ENCODE results near the gene RASSF9. TPM values are rescaled to one million over a fixed set of nuclear protein-coding genes. Genes with fewer than 3 reads are reported as not detected.
A peak's percentile ranks its signal among the peaks of the same experiment; 100 is the strongest.

Gene RASSF9
- total and polyA plus RNA-seq, 2 experiments from 2014 or later, result 0.31 to 0.35 TPM

GRCh38 chr12:85779768-85780167, 56.4 kb downstream of the RASSF9 start:
- no peak for DNase-seq (ENCODE audit: low spot score)
- no peak overlapping the region for H3K4me3 ChIP-seq
- no peaks in the 10 kb centered on the region for H3K27me3 Mint-ChIP-seq (ENCODE audit: insufficient read depth, low read depth, poor library complexity)
- no peak overlapping the region for H3K4me3 Mint-ChIP-seq
- TF ChIP-seq, protein P1, sequence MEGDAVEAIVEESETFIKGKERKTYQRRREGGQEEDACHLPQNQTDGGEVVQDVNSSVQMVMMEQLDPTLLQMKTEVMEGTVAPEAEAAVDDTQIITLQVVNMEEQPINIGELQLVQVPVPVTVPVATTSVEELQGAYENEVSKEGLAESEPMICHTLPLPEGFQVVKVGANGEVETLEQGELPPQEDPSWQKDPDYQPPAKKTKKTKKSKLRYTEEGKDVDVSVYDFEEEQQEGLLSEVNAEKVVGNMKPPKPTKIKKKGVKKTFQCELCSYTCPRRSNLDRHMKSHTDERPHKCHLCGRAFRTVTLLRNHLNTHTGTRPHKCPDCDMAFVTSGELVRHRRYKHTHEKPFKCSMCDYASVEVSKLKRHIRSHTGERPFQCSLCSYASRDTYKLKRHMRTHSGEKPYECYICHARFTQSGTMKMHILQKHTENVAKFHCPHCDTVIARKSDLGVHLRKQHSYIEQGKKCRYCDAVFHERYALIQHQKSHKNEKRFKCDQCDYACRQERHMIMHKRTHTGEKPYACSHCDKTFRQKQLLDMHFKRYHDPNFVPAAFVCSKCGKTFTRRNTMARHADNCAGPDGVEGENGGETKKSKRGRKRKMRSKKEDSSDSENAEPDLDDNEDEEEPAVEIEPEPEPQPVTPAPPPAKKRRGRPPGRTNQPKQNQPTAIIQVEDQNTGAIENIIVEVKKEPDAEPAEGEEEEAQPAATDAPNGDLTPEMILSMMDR (conservative IDR thresholded peaks at IDR 0.05; ENCODE audit: low read depth in 2 of 2), result no peak
- no peaks in the 10 kb centered on the region for H3F3A ChIP-seq (replicated peaks; ENCODE audit: low read depth)
- H3K4me2 ChIP-seq, result peak overlapping the region; percentile 10; the same call in 1 of the 2 replicates
- H4K20me1 ChIP-seq (replicated peaks; ENCODE audit: insufficient read depth), result no peaks in the 10 kb centered on the region
- H3K27ac ChIP-seq (ENCODE audit: low read depth), result no peak overlapping the region
- no peaks in the 10 kb centered on the region for H3K36me3 ChIP-seq (ENCODE audit: insufficient read depth)
- H3K36me3 Mint-ChIP-seq (ENCODE audit: low read depth), result no peaks in the 10 kb centered on the region
- H2AFZ ChIP-seq, result no peak overlapping the region
- no peaks in the 10 kb centered on the region for H3K9me3 Mint-ChIP-seq
- H3K27ac Mint-ChIP-seq, result peak overlapping the region; percentile 83
- H3K9me2 ChIP-seq (ENCODE audit: insufficient read depth), result no peaks in the 10 kb centered on the region
- peaks cover 38% of the 10 kb centered on the region for H3K4me1 ChIP-seq (ENCODE audit: insufficient read depth)
- ATAC-seq, result no peak
- peaks cover 42% of the 10 kb centered on the region for H3K4me1 Mint-ChIP-seq
- H3K79me2 ChIP-seq (replicated peaks; ENCODE audit: insufficient read depth), result no peaks in the 10 kb centered on the region
- H3K27me3 ChIP-seq (ENCODE audit: insufficient read depth), result no peaks in the 10 kb centered on the region

DNA sequence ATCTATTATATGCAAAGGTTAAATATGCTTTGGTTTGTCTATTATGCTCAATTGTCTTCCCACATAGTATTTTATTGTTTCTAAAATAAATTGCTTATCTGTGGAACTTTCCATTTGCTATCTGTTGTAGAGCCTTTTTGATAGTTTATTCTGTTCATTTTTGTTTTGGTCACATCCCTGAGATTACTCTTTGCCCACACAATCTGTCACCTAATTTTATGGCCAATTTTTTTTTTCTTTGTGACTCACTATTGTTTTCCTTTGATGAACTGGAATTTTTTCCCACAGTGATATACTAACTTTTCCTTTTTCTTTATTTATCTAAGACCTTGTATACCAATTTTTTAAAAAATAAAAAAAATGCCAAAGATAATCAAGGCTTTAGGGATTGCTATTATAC, 61.1 kb downstream of the RASSF9 start:
- no peak overlapping the region for H3K4me3 ChIP-seq
- peak overlapping the region; percentile 30 for H3K4me2 ChIP-seq
- no peaks in the 10 kb centered on the region for H4K20me1 ChIP-seq (replicated peaks; ENCODE audit: insufficient read depth)
- H3K4me1 Mint-ChIP-seq, result peaks cover 37% of the 10 kb centered on the region
- ATAC-seq, result no peak
- no peak for DNase-seq (ENCODE audit: low spot score)
- H3K27ac Mint-ChIP-seq, result 0 out of 2 replicates have a peak overlapping the region, but pooled peaks have one; percentile 4
- no peaks in the 10 kb centered on the region for H3K27me3 Mint-ChIP-seq (ENCODE audit: insufficient read depth, low read depth, poor library complexity)
- H3K36me3 Mint-ChIP-seq (ENCODE audit: low read depth), result no peaks in the 10 kb centered on the region
- H3K27me3 ChIP-seq (ENCODE audit: insufficient read depth), result no peaks in the 10 kb centered on the region
- no peaks in the 10 kb centered on the region for H3K9me2 ChIP-seq (ENCODE audit: insufficient read depth)
- no peak overlapping the region for H3K4me3 Mint-ChIP-seq
- H3K36me3 ChIP-seq (ENCODE audit: insufficient read depth), result no peaks in the 10 kb centered on the region
- no peak overlapping the region for H2AFZ ChIP-seq
- peaks cover 39% of the 10 kb centered on the region for H3K4me1 ChIP-seq (ENCODE audit: insufficient read depth)
- no peaks in the 10 kb centered on the region for H3K9me3 Mint-ChIP-seq
- H3K27ac ChIP-seq (ENCODE audit: low read depth), result peak overlapping the region; percentile 30; the same call in 1 of the 2 replicates
- no peaks in the 10 kb centered on the region for H3K79me2 ChIP-seq (replicated peaks; ENCODE audit: insufficient read depth)
- no peak for TF ChIP-seq ZNF462 (CRISPR knock-in tag; IDR thresholded peaks at IDR 0.05)
- TF ChIP-seq NANOG (IDR thresholded peaks at IDR 0.05; ENCODE audit: borderline replicate concordance), result no peak
- no peak for TF ChIP-seq ZNF331 (CRISPR knock-in tag; IDR thresholded peaks at IDR 0.05; ENCODE audit: low read depth)
- no peak for TF ChIP-seq EZH2phosphoT487 (IDR thresholded peaks at IDR 0.05; ENCODE audit: unreplicated experiment)
- no peaks in the 10 kb centered on the region for H3F3A ChIP-seq (replicated peaks; ENCODE audit: low read depth)

Measured in GM23338 (cell line).